ENCODE measurements around the gene ARMH3. TPM values are rescaled to one million over a fixed set of nuclear protein-coding genes. Genes with fewer than 3 reads are reported as not detected.

The ARMH3 gene
- total and polyA plus RNA-seq, 4 donors, result 14.7 to 23.7 (median 20.6) TPM

- H3K27me3 ChIP-seq (ENCODE audit: control insufficient read depth in 3 of 3, insufficient read depth in 3 of 3, low read length in 2 of 3), result no peaks in the 10 kb centered on the region
- ATAC-seq (ENCODE audit: insufficient read depth, low FRiP score), result no peak
- H3K4me3 ChIP-seq, result no peak overlapping the region
- H3K27ac ChIP-seq (ENCODE audit: low read depth in 1 of 2, low read length in 1 of 2), result no peak overlapping the region
- H3K4me1 ChIP-seq (ENCODE audit: control insufficient read depth in 5 of 5, insufficient read depth in 5 of 5, low read length in 5 of 5), result peaks cover 0 to 35% (median 17%) of the 10 kb centered on the region in 5 donors
- H3K36me3 ChIP-seq (ENCODE audit: control insufficient read depth in 4 of 4, insufficient read depth in 4 of 4, low read length in 4 of 4), result peaks cover 0 to 4% (median 2%) of the 10 kb centered on the region in 4 donors
- WGBS, 2 donors, result 23 to 54% methylated on average over 1 of the region's 1 CpG
- TF ChIP-seq CTCF (IDR thresholded peaks at IDR 0.05; ENCODE audit: control extremely low read depth, extremely low read depth), result no peak
- no peak overlapping the region for H3K9ac ChIP-seq (ENCODE audit: insufficient read depth in 1 of 2, low read length in 2 of 2)
- no peak for DNase-seq
- no peaks in the 10 kb centered on the region for H3K9me3 ChIP-seq (ENCODE audit: control insufficient read depth in 4 of 4, insufficient read depth in 3 of 4, low read length in 3 of 4)
Observed at GRCh38 chr10:101941871-101942270, 114.1 kb downstream of the ARMH3 start.

- H3K27ac ChIP-seq (ENCODE audit: low read depth in 1 of 2, low read length in 1 of 2), result peak overlapping the region in 1 of 2 donors; percentile 92
- H3K4me1 ChIP-seq (ENCODE audit: control insufficient read depth in 5 of 5, insufficient read depth in 5 of 5, low read length in 5 of 5), result peaks cover 0 to 35% (median 17%) of the 10 kb centered on the region in 5 donors
- ATAC-seq (ENCODE audit: insufficient read depth, low FRiP score) (no peak), DNase-seq (no peak)
- no peaks in the 10 kb centered on the region for H3K27me3 ChIP-seq (ENCODE audit: control insufficient read depth in 3 of 3, insufficient read depth in 3 of 3, low read length in 2 of 3)
- H3K4me3 ChIP-seq, result no peak overlapping the region
- WGBS, 2 donors, result 93% methylated on average over 1 of the region's 1 CpG
- peaks cover 0 to 4% (median 0%) of the 10 kb centered on the region in 4 donors for H3K36me3 ChIP-seq (ENCODE audit: control insufficient read depth in 4 of 4, insufficient read depth in 4 of 4, low read length in 4 of 4)
- no peaks in the 10 kb centered on the region for H3K9me3 ChIP-seq (ENCODE audit: control insufficient read depth in 4 of 4, insufficient read depth in 3 of 4, low read length in 3 of 4)
- no peak for TF ChIP-seq CTCF (IDR thresholded peaks at IDR 0.05; ENCODE audit: control extremely low read depth, extremely low read depth)
- H3K9ac ChIP-seq (ENCODE audit: insufficient read depth in 1 of 2, low read length in 2 of 2), result no peak overlapping the region
Observed at GRCh38 chr10:101940916-101941315, 115.1 kb downstream of the ARMH3 start.

GRCh38 chr10:101939729-101940128 lies 116.2 kb downstream of the ARMH3 start:
- DNase-seq, result no peak
- H3K36me3 ChIP-seq (ENCODE audit: control insufficient read depth in 4 of 4, insufficient read depth in 4 of 4, low read length in 4 of 4), result peaks cover 0 to 4% (median 0%) of the 10 kb centered on the region in 4 donors
- H3K4me3 ChIP-seq, result no peak overlapping the region
- WGBS, 2 donors, result 81 to 91% methylated on average over 3 of the region's 3 CpGs
- no peaks in the 10 kb centered on the region for H3K9me3 ChIP-seq (ENCODE audit: control insufficient read depth in 4 of 4, insufficient read depth in 3 of 4, low read length in 3 of 4)
- no peak overlapping the region for H3K9ac ChIP-seq (ENCODE audit: insufficient read depth in 1 of 2, low read length in 2 of 2)
- peak overlapping the region; percentile 10 to 92 for H3K27ac ChIP-seq (ENCODE audit: low read depth in 1 of 2, low read length in 1 of 2)
- no peak for TF ChIP-seq CTCF (IDR thresholded peaks at IDR 0.05; ENCODE audit: control extremely low read depth, extremely low read depth)
- no peak for ATAC-seq (ENCODE audit: insufficient read depth, low FRiP score)
- H3K4me1 ChIP-seq (ENCODE audit: control insufficient read depth in 5 of 5, insufficient read depth in 5 of 5, low read length in 5 of 5), result peaks cover 0 to 35% (median 19%) of the 10 kb centered on the region in 5 donors
- H3K27me3 ChIP-seq (ENCODE audit: control insufficient read depth in 3 of 3, insufficient read depth in 3 of 3, low read length in 2 of 3), result no peaks in the 10 kb centered on the region

All from lung (tissue), 12 donors.